Ishikawa (cell line): ENCODE results near the gene TMEM253.

Source experiments
- CEBPB ChIP-seq: IDR thresholded peaks from 2 replicates; pipeline ENCODE4 v1.6.1; 2012
- CREB1 ChIP-seq: IDR thresholded peaks from 2 replicates; pipeline ENCODE4 v1.6.1; 2012; ENCODE audit warnings: low read depth
- EGR1 ChIP-seq: IDR thresholded peaks from 2 replicates; pipeline ENCODE4 v1.6.1; 2012
- EP300 ChIP-seq: IDR thresholded peaks from 2 replicates; pipeline ENCODE4 v1.6.1; 2012; ENCODE audit warnings: borderline replicate concordance
- FOXM1 ChIP-seq: IDR thresholded peaks from 2 replicates; pipeline ENCODE4 v1.6.1; 2012; ENCODE audit warnings: low read depth, borderline replicate concordance
- NFIC ChIP-seq: IDR thresholded peaks from 2 replicates; pipeline ENCODE4 v1.6.1; 2012
- RAD21 ChIP-seq: IDR thresholded peaks from 2 replicates; pipeline ENCODE4 v1.6.1; 2012; ENCODE audit warnings: low read depth
- TAF1 ChIP-seq: IDR thresholded peaks from 2 replicates; pipeline ENCODE4 v1.6.1; 2012; ENCODE audit warnings: low read depth, mild to moderate bottlenecking
- TCF12 ChIP-seq: IDR thresholded peaks from 2 replicates; pipeline ENCODE4 v1.6.1; 2012; ENCODE audit warnings: low read depth
- TEAD4 ChIP-seq: IDR thresholded peaks from 2 replicates; pipeline ENCODE4 v1.6.1; 2012
- YY1 ChIP-seq: IDR thresholded peaks from 2 replicates; pipeline ENCODE4 v1.6.1; 2012; ENCODE audit warnings: low read depth
- ZBTB7A ChIP-seq: IDR thresholded peaks from 2 replicates; pipeline ENCODE4 v1.6.1; 2012; ENCODE audit warnings: low read depth
- TF ChIP-seq, protein P1 (sequence below): IDR thresholded peaks from 2 replicates; pipeline ENCODE4 v1.6.1; 2012; ENCODE audit warnings: low read depth, mild to moderate bottlenecking
- TF ChIP-seq, protein P2 (sequence below): IDR thresholded peaks from 2 replicates; pipeline ENCODE4 v1.6.1; 2012
- TF ChIP-seq, protein P3 (sequence below): IDR thresholded peaks from 2 replicates; pipeline ENCODE4 v1.6.1; 2012

The TMEM253 gene

GRCh38 chr14:21098892-21099595 lies 1.8 kb upstream of the TMEM253 start:
- TF ChIP-seq, protein P1, sequence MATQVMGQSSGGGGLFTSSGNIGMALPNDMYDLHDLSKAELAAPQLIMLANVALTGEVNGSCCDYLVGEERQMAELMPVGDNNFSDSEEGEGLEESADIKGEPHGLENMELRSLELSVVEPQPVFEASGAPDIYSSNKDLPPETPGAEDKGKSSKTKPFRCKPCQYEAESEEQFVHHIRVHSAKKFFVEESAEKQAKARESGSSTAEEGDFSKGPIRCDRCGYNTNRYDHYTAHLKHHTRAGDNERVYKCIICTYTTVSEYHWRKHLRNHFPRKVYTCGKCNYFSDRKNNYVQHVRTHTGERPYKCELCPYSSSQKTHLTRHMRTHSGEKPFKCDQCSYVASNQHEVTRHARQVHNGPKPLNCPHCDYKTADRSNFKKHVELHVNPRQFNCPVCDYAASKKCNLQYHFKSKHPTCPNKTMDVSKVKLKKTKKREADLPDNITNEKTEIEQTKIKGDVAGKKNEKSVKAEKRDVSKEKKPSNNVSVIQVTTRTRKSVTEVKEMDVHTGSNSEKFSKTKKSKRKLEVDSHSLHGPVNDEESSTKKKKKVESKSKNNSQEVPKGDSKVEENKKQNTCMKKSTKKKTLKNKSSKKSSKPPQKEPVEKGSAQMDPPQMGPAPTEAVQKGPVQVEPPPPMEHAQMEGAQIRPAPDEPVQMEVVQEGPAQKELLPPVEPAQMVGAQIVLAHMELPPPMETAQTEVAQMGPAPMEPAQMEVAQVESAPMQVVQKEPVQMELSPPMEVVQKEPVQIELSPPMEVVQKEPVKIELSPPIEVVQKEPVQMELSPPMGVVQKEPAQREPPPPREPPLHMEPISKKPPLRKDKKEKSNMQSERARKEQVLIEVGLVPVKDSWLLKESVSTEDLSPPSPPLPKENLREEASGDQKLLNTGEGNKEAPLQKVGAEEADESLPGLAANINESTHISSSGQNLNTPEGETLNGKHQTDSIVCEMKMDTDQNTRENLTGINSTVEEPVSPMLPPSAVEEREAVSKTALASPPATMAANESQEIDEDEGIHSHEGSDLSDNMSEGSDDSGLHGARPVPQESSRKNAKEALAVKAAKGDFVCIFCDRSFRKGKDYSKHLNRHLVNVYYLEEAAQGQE, result no peak
- TF ChIP-seq EGR1 (no peak), YY1 (no peak), TCF12 (no peak), ZBTB7A (no peak), EP300 (no peak)
- TF ChIP-seq, protein P2, sequence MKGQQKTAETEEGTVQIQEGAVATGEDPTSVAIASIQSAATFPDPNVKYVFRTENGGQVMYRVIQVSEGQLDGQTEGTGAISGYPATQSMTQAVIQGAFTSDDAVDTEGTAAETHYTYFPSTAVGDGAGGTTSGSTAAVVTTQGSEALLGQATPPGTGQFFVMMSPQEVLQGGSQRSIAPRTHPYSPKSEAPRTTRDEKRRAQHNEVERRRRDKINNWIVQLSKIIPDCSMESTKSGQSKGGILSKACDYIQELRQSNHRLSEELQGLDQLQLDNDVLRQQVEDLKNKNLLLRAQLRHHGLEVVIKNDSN, result no peak
- TF ChIP-seq, protein P3, sequence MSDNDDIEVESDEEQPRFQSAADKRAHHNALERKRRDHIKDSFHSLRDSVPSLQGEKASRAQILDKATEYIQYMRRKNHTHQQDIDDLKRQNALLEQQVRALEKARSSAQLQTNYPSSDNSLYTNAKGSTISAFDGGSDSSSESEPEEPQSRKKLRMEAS, result no peak

DNA sequence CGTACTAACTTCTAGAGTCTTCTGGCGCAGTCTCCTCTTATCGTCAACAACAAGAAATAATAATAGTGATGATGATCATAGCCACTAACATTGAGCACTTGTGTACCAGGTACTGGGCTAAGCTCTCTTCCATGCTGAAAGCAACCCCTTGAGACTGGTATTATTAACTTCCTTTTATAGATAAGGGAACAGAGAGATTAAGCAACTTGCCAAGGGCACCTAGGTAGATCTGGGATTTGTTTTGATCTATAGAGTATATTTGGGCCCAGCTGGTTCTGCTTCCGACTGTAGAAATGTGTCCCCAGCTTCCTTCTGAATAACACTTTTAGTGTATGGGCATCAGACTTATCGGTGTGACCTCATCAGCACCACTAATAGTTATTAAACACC lies 1.3 kb upstream of the TMEM253 start:
- TF ChIP-seq, protein P1, result no peak
- TF ChIP-seq TCF12 (no peak), CREB1 (no peak), NFIC (no peak), TEAD4 (no peak), EGR1 (no peak), FOXM1 (no peak), ZBTB7A (no peak), RAD21 (no peak), TAF1 (no peak), EP300 (no peak), CEBPB (no peak), YY1 (no peak)
- TF ChIP-seq, protein P2, result no peak
- TF ChIP-seq, protein P3, result no peak

- TF ChIP-seq, protein P3, result no peak
- no peak for TF ChIP-seq YY1
- no peak for TF ChIP-seq EP300
- TF ChIP-seq, protein P2, result no peak
- TF ChIP-seq TCF12, result no peak
- TF ChIP-seq CEBPB, result no peak
- no peak for TF ChIP-seq CREB1
These were observed 1.0 kb downstream of the TMEM253 start for GRCh38 chr14:21101802-21102413.

DNA sequence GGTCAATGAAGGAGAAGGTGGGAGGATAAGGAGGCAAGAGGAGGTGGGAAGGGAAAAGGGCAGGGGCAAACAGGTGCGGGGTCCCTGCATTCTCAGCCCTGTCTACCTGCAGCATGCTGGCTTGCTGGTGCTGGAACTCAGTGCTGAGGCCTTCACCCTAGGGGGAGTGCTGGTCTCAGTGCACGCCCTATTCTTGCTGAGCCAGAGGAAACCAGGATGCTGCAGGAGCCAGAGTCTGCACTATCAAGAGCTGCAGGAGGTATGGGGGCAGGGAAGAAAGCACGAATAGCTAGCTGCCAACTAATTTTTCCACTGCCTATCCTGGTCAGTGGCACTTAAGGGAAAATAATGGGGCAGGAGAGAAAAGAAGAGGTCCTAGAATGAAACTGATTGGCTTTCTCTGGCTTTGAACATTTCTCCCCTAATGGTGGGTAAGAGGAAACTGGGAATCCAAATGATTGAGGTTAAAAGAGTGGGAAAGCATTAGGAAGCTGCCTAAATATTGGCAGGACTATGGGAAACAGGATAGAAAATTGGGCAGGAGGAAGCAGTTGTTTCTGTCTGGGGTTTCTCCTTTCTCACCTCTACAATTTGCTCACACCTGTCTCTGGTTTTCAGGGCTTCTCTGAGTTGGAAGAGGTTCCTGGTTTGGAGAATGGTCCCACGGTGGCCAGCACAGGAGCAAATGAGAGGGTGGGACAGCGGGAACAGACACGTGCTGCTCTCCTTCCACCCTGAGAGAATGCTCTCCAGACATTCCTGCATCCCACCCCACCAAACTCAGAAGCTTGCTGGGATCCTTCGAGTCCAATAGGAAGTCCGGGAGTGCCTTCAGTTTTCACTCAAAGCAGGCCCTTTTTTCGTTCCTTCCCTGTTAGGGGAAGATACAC lies 1.9 kb downstream of the TMEM253 start:
- TF ChIP-seq, protein P1, result no peak
- TF ChIP-seq TCF12 (no peak), ZBTB7A (no peak), CEBPB (no peak), EGR1 (no peak)
